ENCODE data around the gene IAPP. TPM values are rescaled to one million over a fixed set of nuclear protein-coding genes. Genes with fewer than 3 reads are reported as not detected.
"Not testable (repeated sequence)": the region's sequence is repeated elsewhere in the genome, so short reads cannot be mapped to it uniquely, and the experiment has no call there.

IAPP gene
- total and polyA plus RNA-seq, 4 donors, result 0.24 to 0.30 TPM; not detected in 2

DNA sequence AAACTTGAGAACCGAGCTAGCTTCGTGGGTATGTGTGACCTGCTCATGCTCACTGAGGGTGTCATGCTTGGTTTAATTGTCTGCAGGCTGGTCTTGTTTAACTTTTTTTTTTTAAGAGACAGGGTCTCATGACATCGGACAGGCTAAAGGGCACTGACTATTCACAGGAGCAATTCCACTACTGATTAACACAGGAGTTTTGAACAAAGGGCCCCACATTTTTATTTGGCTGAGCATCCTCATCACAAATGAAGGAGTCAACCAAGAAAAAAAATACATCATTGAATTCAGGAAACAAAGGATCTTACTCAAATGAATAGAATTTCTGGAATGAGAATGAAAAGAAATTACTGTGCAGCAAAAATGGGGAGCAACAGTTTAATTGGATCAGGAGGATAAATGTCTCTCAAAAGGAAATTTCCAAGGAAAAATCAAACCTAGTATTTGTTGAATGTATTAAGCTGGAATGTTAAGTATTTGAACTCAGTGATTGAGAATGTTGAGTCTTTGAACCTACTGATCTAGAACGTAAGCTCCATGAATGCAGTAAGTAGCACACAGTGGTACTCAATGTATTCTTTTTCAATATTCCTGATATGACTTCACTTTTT, 43.9 kb downstream of the IAPP start:
- Histone ChIP-seq H3K4me1 (ENCODE audit: control insufficient read depth, insufficient read depth, low read length) (no peaks in the 10 kb centered on the region), H3K36me3 (ENCODE audit: control insufficient read depth, insufficient read depth, low read length) (no peaks in the 10 kb centered on the region), H3K4me3 (ENCODE audit: low read depth, low read length) (no peak overlapping the region), H3K27ac (ENCODE audit: low read depth, low read length) (no peak overlapping the region), H3K9me3 (ENCODE audit: control insufficient read depth, insufficient read depth, low read length) (no peaks in the 10 kb centered on the region), H3K27me3 (ENCODE audit: control insufficient read depth, insufficient read depth, low read length) (no peaks in the 10 kb centered on the region)
- DNase-seq (ENCODE audit: low read depth in 4 of 6, low spot score in 6 of 6), result no peak
- 14% methylated on average over 1 of the region's 4 CpGs for WGBS (ENCODE audit: insufficient coverage)

DNA sequence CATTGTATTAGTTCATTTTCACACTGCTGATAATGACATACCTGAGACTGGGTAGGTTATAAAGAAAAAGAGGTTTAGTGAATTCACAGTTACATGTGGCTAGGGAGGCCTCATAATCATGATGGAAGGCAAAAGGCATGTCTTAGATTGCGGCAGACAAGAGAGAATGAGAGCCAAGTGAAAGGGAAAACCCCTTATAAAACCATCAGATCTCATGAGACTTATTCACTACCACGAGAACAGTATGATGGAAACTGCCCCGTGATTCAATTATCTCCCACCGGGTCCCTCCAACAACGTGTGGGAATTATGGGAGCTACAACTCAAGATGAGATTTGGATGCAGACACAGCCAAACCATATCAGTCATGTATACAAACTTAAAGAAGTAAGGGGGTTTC, 45.7 kb downstream of the IAPP start:
- H3K4me3 ChIP-seq (ENCODE audit: low read depth, low read length); H3K27me3 ChIP-seq (ENCODE audit: control insufficient read depth, insufficient read depth, low read length); H3K9me3 ChIP-seq (ENCODE audit: control insufficient read depth, insufficient read depth, low read length); H3K27ac ChIP-seq (ENCODE audit: low read depth, low read length); DNase-seq (ENCODE audit: low read depth in 4 of 6, low spot score in 6 of 6); H3K36me3 ChIP-seq (ENCODE audit: control insufficient read depth, insufficient read depth, low read length); H3K4me1 ChIP-seq (ENCODE audit: control insufficient read depth, insufficient read depth, low read length): not testable (repeated sequence)
- WGBS (ENCODE audit: insufficient coverage), result no CpG with 5 or more reads among the region's 5 CpGs

DNA sequence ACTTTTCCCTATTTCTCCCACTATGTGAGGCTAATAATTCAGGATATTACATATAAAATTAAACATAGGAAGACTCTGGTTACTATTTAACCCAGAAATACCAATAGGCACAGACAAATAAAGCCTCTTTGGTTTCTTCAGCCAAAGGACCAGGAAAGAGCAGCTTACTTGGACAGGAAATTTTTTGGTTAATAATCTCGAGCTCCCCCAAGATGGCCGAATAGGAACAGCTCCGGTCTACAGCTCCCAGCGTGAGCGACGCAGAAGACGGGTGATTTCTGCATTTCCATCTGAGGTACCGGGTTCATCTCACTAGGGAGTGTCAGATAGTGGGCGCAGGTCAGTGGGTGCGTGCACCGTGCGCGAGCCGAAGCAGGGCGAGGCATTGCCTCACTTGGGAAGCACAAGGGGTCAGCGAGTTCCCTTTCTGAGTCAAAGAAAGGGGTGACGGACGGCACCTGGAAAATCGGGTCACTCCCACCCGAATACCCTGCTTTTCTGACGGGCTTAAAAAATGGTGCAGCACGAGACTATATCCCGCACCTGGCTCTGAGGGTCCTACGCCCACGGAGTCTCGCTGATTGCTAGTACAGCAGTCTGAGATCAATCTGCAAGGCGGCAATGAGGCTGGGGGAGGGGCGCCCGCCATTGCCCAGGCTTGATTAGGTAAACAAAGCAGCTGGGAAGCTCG, 46.5 kb downstream of the IAPP start:
- 96% methylated on average over 18 of the region's 30 CpGs for WGBS (ENCODE audit: insufficient coverage)
- H3K36me3 ChIP-seq (ENCODE audit: control insufficient read depth, insufficient read depth, low read length); H3K27me3 ChIP-seq (ENCODE audit: control insufficient read depth, insufficient read depth, low read length); H3K4me3 ChIP-seq (ENCODE audit: low read depth, low read length); H3K4me1 ChIP-seq (ENCODE audit: control insufficient read depth, insufficient read depth, low read length); H3K27ac ChIP-seq (ENCODE audit: low read depth, low read length); H3K9me3 ChIP-seq (ENCODE audit: control insufficient read depth, insufficient read depth, low read length); DNase-seq (ENCODE audit: low read depth in 4 of 6, low spot score in 6 of 6): not testable (repeated sequence)

DNA sequence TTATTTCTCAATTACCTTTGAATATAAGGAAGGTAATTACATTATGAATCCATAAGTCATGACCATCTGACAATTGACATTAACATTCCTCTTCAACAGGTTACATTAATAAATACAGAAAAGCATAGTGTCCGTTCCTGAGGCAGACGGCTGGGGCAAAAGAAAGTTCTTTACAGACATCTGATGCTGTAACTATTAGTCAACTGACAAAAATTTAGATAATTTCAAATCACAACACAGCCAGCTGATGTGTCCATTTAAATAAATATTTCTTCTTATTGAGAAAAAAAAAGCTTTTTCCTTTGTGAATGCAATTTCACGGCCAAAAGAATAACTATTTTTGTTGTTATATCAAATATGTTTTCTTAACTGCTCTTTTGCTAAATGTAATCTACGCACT, 55.5 kb downstream of the IAPP start:
- WGBS (ENCODE audit: insufficient coverage), result no CpG with 5 or more reads among the region's 4 CpGs
- no peaks in the 10 kb centered on the region for H3K4me1 ChIP-seq (ENCODE audit: control insufficient read depth, insufficient read depth, low read length)
- no peak overlapping the region for H3K27ac ChIP-seq (ENCODE audit: low read depth, low read length)
- H3K4me3 ChIP-seq (ENCODE audit: low read depth, low read length), result no peak overlapping the region
- DNase-seq (ENCODE audit: low read depth in 4 of 6, low spot score in 6 of 6), result no peak
- no peaks in the 10 kb centered on the region for H3K9me3 ChIP-seq (ENCODE audit: control insufficient read depth, insufficient read depth, low read length)
- no peaks in the 10 kb centered on the region for H3K36me3 ChIP-seq (ENCODE audit: control insufficient read depth, insufficient read depth, low read length)
- H3K27me3 ChIP-seq (ENCODE audit: control insufficient read depth, insufficient read depth, low read length), result no peaks in the 10 kb centered on the region

Other genes starting within 250 kb of the IAPP start
- gene SLCO1B1, start 241.7 kb upstream of the IAPP start, total RNA-seq, result under 1 TPM in 1 of 2 donors, not detected in 1; 0.06 TPM
- gene SLCO1B1, start 241.7 kb upstream of the IAPP start, polyA plus RNA-seq (ENCODE audit: insufficient read length in 2 of 2), result not detected
- gene SLCO1A2, start 38.0 kb upstream of the IAPP start, total RNA-seq, result 10 to 100 TPM in 1 of 2 donors, 1 to 10 TPM in 1; 9.4 to 25.8 TPM
- gene SLCO1A2, start 38.0 kb upstream of the IAPP start, polyA plus RNA-seq (ENCODE audit: insufficient read length in 2 of 2), result 10 to 100 TPM; 10.8 to 14.5 TPM
- gene PYROXD1, start 64.8 kb downstream of the IAPP start, total RNA-seq, result 10 to 100 TPM in 1 of 2 donors, 1 to 10 TPM in 1; 8.0 to 22.5 TPM
- 10 to 100 TPM in 1 of 2 donors, 1 to 10 TPM in 1; 9.0 to 14.1 TPM for gene PYROXD1, start 64.8 kb downstream of the IAPP start, polyA plus RNA-seq (ENCODE audit: insufficient read length in 2 of 2)
- 10 to 100 TPM; 38.1 to 47.0 TPM for gene RECQL, start 128.7 kb downstream of the IAPP start, total RNA-seq
- gene RECQL, start 128.7 kb downstream of the IAPP start, polyA plus RNA-seq (ENCODE audit: insufficient read length in 2 of 2), result 10 to 100 TPM; 13.6 to 19.1 TPM
- 10 to 100 TPM; 36.6 to 69.7 TPM for gene GOLT1B, start 128.9 kb downstream of the IAPP start, total RNA-seq
- gene GOLT1B, start 128.9 kb downstream of the IAPP start, polyA plus RNA-seq (ENCODE audit: insufficient read length in 2 of 2), result 10 to 100 TPM; 36.9 to 44.0 TPM
- 1 to 10 TPM; 4.0 to 4.3 TPM for gene SPX, start 153.4 kb downstream of the IAPP start, total RNA-seq
- 1 to 10 TPM; 4.8 to 6.5 TPM for gene SPX, start 153.4 kb downstream of the IAPP start, polyA plus RNA-seq (ENCODE audit: insufficient read length in 2 of 2)
- gene GYS2, start 231.9 kb downstream of the IAPP start, total RNA-seq, result under 1 TPM in 1 of 2 donors, not detected in 1; 0.06 TPM
- under 1 TPM in 1 of 2 donors, not detected in 1; 0.18 TPM for gene GYS2, start 231.9 kb downstream of the IAPP start, polyA plus RNA-seq (ENCODE audit: insufficient read length in 2 of 2)

Measured in spinal cord (tissue), 10 donors.